ENCODE data around the gene RNF181. TPM values are rescaled to one million over a fixed set of nuclear protein-coding genes. Genes with fewer than 3 reads are reported as not detected.

RNF181 gene
- total RNA-seq: 100 to 1,000 TPM; 113 to 140 TPM

GRCh38 chr2:85595301-85596025, at the start of gene RNF181:
TSS of gene RNF181 (plus strand) at chr2:85595745. CDS start at chr2:85595764, 19 bp downstream.
- H3K4me1 Mint-ChIP-seq: peaks cover 28% of the 10 kb centered on the region
- intact Hi-C loops (cut with DNase I, micrococcal nuclease): loop anchor here (1.0 to 2.0 kb wide), 7 partner anchors 17 to 268 kb away; partner anchors contain the start of genes C2orf68 (in 2 of the 2), ELMOD3 (in 1 of the 2), GGCX (in 1 of the 2) and RETSAT (in 1 of the 2)
- ATAC-seq (peak; percentile 100), DNase-seq (peak; percentile 94)
- H3K27me3 Mint-ChIP-seq: no peaks in the 10 kb centered on the region
- CTCF ChIA-PET: interaction anchor here (0.6 to 3.6 kb wide), 13 partner anchors 8 to 229 kb away, joined by 3 to 13 read pairs (median 5); partner anchors contain the start of genes C2orf68, VAMP5 and VAMP8
- H3K9me3 Mint-ChIP-seq (ENCODE audit: low read depth): no peaks in the 10 kb centered on the region
- H3K4me3 Mint-ChIP-seq: peak within 1 kb of the TSS; percentile 100
- POLR2A ChIA-PET: interaction anchor here (0.5 to 3.0 kb wide), 12 partner anchors 8 to 241 kb away, joined by 3 to 15 read pairs (median 4); partner anchors contain the start of genes C2orf68, ELMOD3, MAT2A and RETSAT
- peak within 1 kb of the TSS; percentile 99 for H3K27ac Mint-ChIP-seq
- peaks cover 12% of the 10 kb centered on the region for H3K36me3 Mint-ChIP-seq (ENCODE audit: low read depth)

GRCh38 chr2:85545780-85546240, 49.7 kb upstream of the RNF181 start:
- peaks cover 26% of the 10 kb centered on the region for H3K4me1 Mint-ChIP-seq
- no peaks in the 10 kb centered on the region for H3K27me3 Mint-ChIP-seq
- intact Hi-C loops (cut with DNase I, micrococcal nuclease): no loop called here
- H3K4me3 Mint-ChIP-seq: peak overlapping the region; percentile 3
- CTCF ChIA-PET: interaction anchor here (0.7 to 2.6 kb wide), 8 partner anchors 11 to 325 kb away, joined by 3 to 11 read pairs (median 3); partner anchors contain the start of gene SH2D6
- no peaks in the 10 kb centered on the region for H3K9me3 Mint-ChIP-seq (ENCODE audit: low read depth)
- no peak overlapping the region for H3K27ac Mint-ChIP-seq
- peaks cover 57% of the 10 kb centered on the region for H3K36me3 Mint-ChIP-seq (ENCODE audit: low read depth)
- DNase-seq: no peak
- POLR2A ChIA-PET: interaction anchor here (0.6 to 2.2 kb wide), 9 partner anchors 11 to 218 kb away, joined by 3 to 20 read pairs (median 4); partner anchors contain the start of genes GGCX and TGOLN2
- ATAC-seq: peak; percentile 20

- CTCF ChIA-PET: interaction anchor here (2.0 to 10.6 kb wide), 4 partner anchors 7 to 126 kb away, joined by 8 to 205 read pairs (median 70); partner anchors contain the start of genes GGCX, MAT2A and SH2D6
These were observed 48.3 kb upstream of the RNF181 start for GRCh38 chr2:85547089-85547858.

GRCh38 chr2:85547859-85548607, 47.5 kb upstream of the RNF181 start:
- ATAC-seq (no peak), DNase-seq (no peak)
- Mint-ChIP-seq H3K9me3 (ENCODE audit: low read depth) (no peaks in the 10 kb centered on the region), H3K27ac (peak overlapping the region; percentile 38), H3K4me1 (peaks cover 4% of the 10 kb centered on the region), H3K36me3 (ENCODE audit: low read depth) (peaks cover 53% of the 10 kb centered on the region), H3K27me3 (no peaks in the 10 kb centered on the region), H3K4me3 (no peak overlapping the region)
- CTCF ChIA-PET: interaction anchor here (1.0 to 10.6 kb wide), 9 partner anchors 8 to 239 kb away, joined by 3 to 205 read pairs (median 8); partner anchors contain the start of genes ELMOD3, GGCX, MAT2A and RETSAT
- intact Hi-C loops (cut with DNase I, micrococcal nuclease): loop anchor here in 1 of 2 experiments (1.0 kb wide), 1 partner anchor 8 kb away; no protein-coding TSS in a partner anchor
- POLR2A ChIA-PET: interaction anchor here (0.8 to 1.9 kb wide), 5 partner anchors 9 to 194 kb away, joined by 3 to 11 read pairs (median 4); partner anchors contain the start of genes ELMOD3, MAT2A, RETSAT and VAMP8

More at GRCh38 chr2:85547089-85547858, 48.3 kb upstream of the RNF181 start:
- Mint-ChIP-seq H3K27me3 (no peaks in the 10 kb centered on the region), H3K9me3 (ENCODE audit: low read depth) (no peaks in the 10 kb centered on the region), H3K4me3 (no peak overlapping the region), H3K4me1 (peaks cover 12% of the 10 kb centered on the region), H3K36me3 (ENCODE audit: low read depth) (peaks cover 53% of the 10 kb centered on the region), H3K27ac (peak overlapping the region; percentile 40)
- no peak for DNase-seq
- intact Hi-C loops (cut with DNase I, micrococcal nuclease): no loop called here
- POLR2A ChIA-PET: interaction anchor here (0.6 to 2.2 kb wide), 5 partner anchors 8 to 182 kb away, joined by 4 to 11 read pairs (median 4); partner anchors contain the start of genes MAT2A and RNF181
- ATAC-seq: no peak

- Mint-ChIP-seq H3K36me3 (ENCODE audit: low read depth) (peaks cover 51% of the 10 kb centered on the region), H3K4me1 (no peaks in the 10 kb centered on the region), H3K27ac (no peak overlapping the region), H3K9me3 (ENCODE audit: low read depth) (no peaks in the 10 kb centered on the region), H3K27me3 (no peaks in the 10 kb centered on the region), H3K4me3 (no peak overlapping the region)
- ATAC-seq (no peak), DNase-seq (no peak)
- ChIA-PET CTCF (interaction anchor here (0.6 to 10.6 kb wide), 12 partner anchors 9 to 239 kb away, joined by 3 to 205 read pairs (median 4); partner anchors contain the start of genes ELMOD3, GGCX, MAT2A and RETSAT), POLR2A (interaction anchor here (0.8 to 1.9 kb wide), 5 partner anchors 9 to 194 kb away, joined by 3 to 11 read pairs (median 4); partner anchors contain the start of genes ELMOD3, MAT2A, RETSAT and VAMP8)
- intact Hi-C loops (cut with DNase I, micrococcal nuclease): loop anchor here in 1 of 2 experiments (1.0 kb wide), 1 partner anchor 8 kb away; no protein-coding TSS in a partner anchor
These were observed 47.0 kb upstream of the RNF181 start for GRCh38 chr2:85548608-85548900.

GRCh38 chr2:85549095-85549494, 46.5 kb upstream of the RNF181 start:
- Mint-ChIP-seq H3K27me3 (no peaks in the 10 kb centered on the region), H3K4me1 (no peaks in the 10 kb centered on the region), H3K27ac (no peak overlapping the region), H3K4me3 (no peak overlapping the region), H3K9me3 (ENCODE audit: low read depth) (no peaks in the 10 kb centered on the region), H3K36me3 (ENCODE audit: low read depth) (peaks cover 48% of the 10 kb centered on the region)
- ATAC-seq: no peak
- ChIA-PET CTCF (interaction anchor here (0.6 to 10.6 kb wide), 12 partner anchors 9 to 240 kb away, joined by 3 to 205 read pairs (median 4); partner anchors contain the start of genes ELMOD3, GGCX, MAT2A and RETSAT), POLR2A (interaction anchor here (0.8 to 1.4 kb wide), 4 partner anchors 11 to 195 kb away, joined by 3 to 4 read pairs (median 4); partner anchors contain the start of genes ELMOD3, RETSAT and VAMP8)
- intact Hi-C loops (cut with DNase I, micrococcal nuclease): no loop called here
- DNase-seq: no peak

- peaks cover 45% of the 10 kb centered on the region for H3K36me3 Mint-ChIP-seq (ENCODE audit: low read depth)
- no peak overlapping the region for H3K4me3 Mint-ChIP-seq
- H3K9me3 Mint-ChIP-seq (ENCODE audit: low read depth): no peaks in the 10 kb centered on the region
- ChIA-PET POLR2A (interaction anchor here (0.7 to 3.1 kb wide), 6 partner anchors 9 to 131 kb away, joined by 3 to 19 read pairs (median 18); partner anchors contain the start of genes GGCX, MAT2A and SH2D6), CTCF (interaction anchor here (0.6 to 10.6 kb wide), 12 partner anchors 9 to 250 kb away, joined by 3 to 205 read pairs (median 5); partner anchors contain the start of genes GGCX, MAT2A, SH2D6 and VAMP5)
- H3K27me3 Mint-ChIP-seq: no peaks in the 10 kb centered on the region
- H3K27ac Mint-ChIP-seq: no peak overlapping the region
- ATAC-seq (no peak), DNase-seq (no peak)
- intact Hi-C loops (cut with DNase I, micrococcal nuclease): loop anchor here in 1 of 2 experiments (5.0 kb wide), 1 partner anchor 223 kb away; the partner anchor contains the start of gene TGOLN2
- H3K4me1 Mint-ChIP-seq: no peaks in the 10 kb centered on the region
These were observed 45.7 kb upstream of the RNF181 start for GRCh38 chr2:85549826-85550225.

- Mint-ChIP-seq H3K27ac (no peak overlapping the region), H3K9me3 (ENCODE audit: low read depth) (no peaks in the 10 kb centered on the region), H3K27me3 (no peaks in the 10 kb centered on the region), H3K36me3 (ENCODE audit: low read depth) (peaks cover 43% of the 10 kb centered on the region), H3K4me1 (peaks cover 2% of the 10 kb centered on the region), H3K4me3 (no peak overlapping the region)
- CTCF ChIA-PET: interaction anchor here (0.6 to 10.6 kb wide), 18 partner anchors 9 to 250 kb away, joined by 3 to 205 read pairs (median 5); partner anchors contain the start of genes ELMOD3, GGCX, MAT2A and RETSAT
- intact Hi-C loops (cut with DNase I, micrococcal nuclease): loop anchor here in 1 of 2 experiments (5.0 kb wide), 1 partner anchor 223 kb away; the partner anchor contains the start of gene TGOLN2
- ATAC-seq (no peak), DNase-seq (no peak)
- POLR2A ChIA-PET: interaction anchor here (1.0 to 3.1 kb wide), 6 partner anchors 10 to 196 kb away, joined by 3 to 19 read pairs (median 18); partner anchors contain the start of genes ELMOD3, GGCX, MAT2A and RETSAT
These were observed 45.1 kb upstream of the RNF181 start for GRCh38 chr2:85550486-85550885.
